Measurements from ENCODE around the gene BRINP1. TPM values are rescaled to one million over a fixed set of nuclear protein-coding genes. Genes with fewer than 3 reads are reported as not detected.

The BRINP1 gene
- total and polyA plus RNA-seq, 2 of the 8 experiments (the other 6 are each of a cell fraction or from before 2014, with no cell fraction given): 19.5 to 20.5 TPM

DNA sequence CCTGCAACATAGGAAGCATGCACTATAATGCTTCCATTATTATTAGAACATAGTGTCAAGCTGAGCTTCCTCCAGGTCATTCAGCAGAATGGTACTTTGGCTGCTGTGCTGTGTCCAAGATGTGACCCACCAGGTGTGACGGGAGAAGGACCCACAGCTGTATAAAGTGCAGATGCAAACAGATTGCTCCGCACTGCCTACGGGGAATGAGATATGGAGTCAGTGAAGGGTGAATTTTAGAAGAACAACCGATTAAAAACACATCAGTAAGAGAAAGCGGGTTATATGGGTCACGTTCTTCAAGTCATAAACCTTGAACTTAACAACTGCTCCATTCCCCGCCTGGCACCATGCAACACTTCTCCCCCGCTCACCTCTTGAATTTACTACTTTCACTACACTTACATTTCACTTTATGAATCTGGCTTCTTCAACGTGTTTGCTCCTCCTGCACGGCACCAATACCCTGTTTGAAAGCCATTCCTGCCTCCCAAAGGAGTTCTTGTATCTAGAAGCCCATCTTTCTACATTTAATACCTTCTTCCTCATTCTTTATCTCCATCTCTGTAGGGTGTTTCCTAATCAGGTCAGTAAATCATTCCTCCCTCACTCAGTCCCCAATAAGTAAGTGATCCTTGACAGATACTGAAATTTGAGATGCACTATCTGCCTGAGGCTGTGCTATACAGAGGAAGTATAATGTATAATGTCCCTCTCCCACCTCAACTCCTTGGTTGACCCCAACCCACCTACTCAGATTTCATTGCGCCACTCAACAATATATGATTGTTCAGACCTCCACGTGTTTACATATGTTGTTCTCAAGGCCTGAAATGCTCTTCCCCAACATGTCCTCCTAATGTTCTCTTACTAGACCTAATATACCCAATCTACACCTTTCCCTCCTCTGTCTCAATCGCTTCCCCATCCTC is 25.9 kb downstream of the BRINP1 start:
- Histone ChIP-seq H3K79me2 (ENCODE audit: control insufficient read depth in 1 of 2, insufficient read depth in 2 of 2, low read length in 2 of 2) (peaks cover 0 to 66% of the 10 kb centered on the region in 2 experiments; a peak in 2 of 4 replicates), H3K79me1 (ENCODE audit: low read depth, low read length) (no peaks in the 10 kb centered on the region; the same call in 1 of the 2 replicates), H3K4me2 (ENCODE audit: insufficient read depth in 1 of 2, low read depth in 2 of 2, low read length in 2 of 2) (no peak overlapping the region), H2BK12ac (ENCODE audit: low read depth, low read length) (no peak overlapping the region; the same call in 1 of the 2 replicates), H4K5ac (ENCODE audit: insufficient read length, low read depth, low read length) (no peak overlapping the region), H3K9ac (replicated peaks in 1 of 4; ENCODE audit: extremely low read depth in 1 of 4, low read depth in 3 of 4, low read length in 3 of 4) (no peak overlapping the region), H3K9me3 (ENCODE audit: insufficient read depth in 2 of 2, low read depth in 1 of 2, low read length in 1 of 2) (no peaks in the 10 kb centered on the region), H2BK5ac (ENCODE audit: low read depth, low read length) (no peak overlapping the region), H3K14ac (ENCODE audit: insufficient read length) (no peak overlapping the region), H4K8ac (ENCODE audit: extremely low read depth, insufficient read depth, low read length) (no peak overlapping the region), H4K91ac (replicated peaks; ENCODE audit: insufficient read length, low read length) (no peak overlapping the region), H3K27me3 (replicated peaks in 1 of 4; ENCODE audit: control insufficient read depth in 3 of 4, extremely low read depth in 1 of 4, insufficient read depth in 3 of 4, low read length in 3 of 4) (no peaks in the 10 kb centered on the region), H2BK20ac (ENCODE audit: low read length) (no peak overlapping the region), H3K36me3 (ENCODE audit: control insufficient read depth in 2 of 4, insufficient read depth in 4 of 4, low read length in 3 of 4) (no peaks in the 10 kb centered on the region), H3K18ac (ENCODE audit: extremely low read depth, low read length) (no peak overlapping the region), H3K27ac (ENCODE audit: low read depth, low read length) (no peak overlapping the region), H4K20me1 (replicated peaks in 1 of 2; ENCODE audit: control insufficient read depth in 1 of 2, insufficient read depth in 2 of 2, low read length in 2 of 2) (no peaks in the 10 kb centered on the region), H3K4me3 (ENCODE audit: extremely low read depth in 1 of 4, insufficient read depth in 2 of 4, low read depth in 3 of 4, low read length in 4 of 4) (no peak overlapping the region), H3K4ac (replicated peaks; ENCODE audit: insufficient read length, low read depth, low read length) (peak overlapping the region; percentile 44), H3K23me2 (ENCODE audit: low read depth, low read length) (no peaks in the 10 kb centered on the region; the same call in 1 of the 2 replicates), H3K4me1 (replicated peaks in 1 of 4; ENCODE audit: control insufficient read depth in 3 of 4, insufficient read depth in 4 of 4, low read length in 3 of 4) (peaks cover 0 to 19% (median 4%) of the 10 kb centered on the region in 4 experiments; a peak in 5 of 7 replicates), H2BK120ac (replicated peaks; ENCODE audit: low read depth, low read length) (no peak overlapping the region), H2BK15ac (ENCODE audit: low read length) (peak overlapping the region; percentile 49; the same call in 1 of the 2 replicates), H3K23ac (ENCODE audit: insufficient read length) (no peak overlapping the region), H2AK5ac (ENCODE audit: low read depth, low read length) (no peak overlapping the region; the same call in 1 of the 2 replicates), H2AFZ (ENCODE audit: low read length) (no peak overlapping the region), H3K56ac (replicated peaks; ENCODE audit: insufficient read length, low read depth, low read length) (no peak overlapping the region)
- ChIA-PET POLR2A (ENCODE audit: partially characterized antibody) (no interaction called here), CTCF (ENCODE audit: partially characterized antibody) (interaction anchor here (0.7 to 1.7 kb wide), 2 partner anchors 11 to 891 kb away, joined by 3 to 4 read pairs; no protein-coding TSS in a partner anchor)
- WGBS, 2 experiments (ENCODE audit: extremely low coverage in 1 of 2, insufficient coverage in 1 of 2, insufficient read length in 1 of 2, insufficient replicate concordance in 2 of 2, low coverage in 1 of 2, low lambda C conversion rate in 2 of 2, missing lambda C conversion rate in 1 of 2): 89 to 100% methylated on average over 1 to 13 of the region's 13 CpGs
- DNase-seq (ENCODE audit: low read depth in 1 of 2, low spot score in 2 of 2): no peak
- no peak for FAIRE-seq
- no peak for TF ChIP-seq RNF2 (IDR thresholded peaks at IDR 0.05; ENCODE audit: borderline replicate concordance, low read depth, low read length, missing control alignments, poor library complexity, severe bottlenecking)
- no peak for TF ChIP-seq RBBP5 (IDR thresholded peaks at IDR 0.05; ENCODE audit: borderline replicate concordance, low read depth, low read length)
- TF ChIP-seq USF2 (IDR thresholded peaks at IDR 0.05; ENCODE audit: low read length): no peak
- no peak for TF ChIP-seq BACH1 (IDR thresholded peaks at IDR 0.05; ENCODE audit: low read length)
- no peak for TF ChIP-seq POLR2AphosphoS5 (IDR thresholded peaks at IDR 0.05; ENCODE audit: low read depth, low read length)
